Suppressor macrophage treated with lipopolysaccharide for 1 hour (primary cell): ENCODE measurements around the gene SORL1.
A peak's percentile ranks its signal among the peaks of the same experiment; 100 is the strongest.

Experiments used
- DNase-seq, 3 donors: peaks; one replicate each; pipeline ENCODE4 v3.0.0-alpha.2; 2020 to 2022

Gene SORL1

GRCh38 chr11:121544956-121545355 is 92.8 kb downstream of the SORL1 start:
- DNase-seq: no peak

GRCh38 chr11:121547574-121547973 is 95.5 kb downstream of the SORL1 start:
- no peak for DNase-seq

GRCh38 chr11:121550247-121551030 is 98.3 kb downstream of the SORL1 start:
- DNase-seq: peak; percentile 66 to 87 (median 82)

- no peak for DNase-seq
Measured at GRCh38 chr11:121551463-121551862, 99.3 kb downstream of the SORL1 start.

- DNase-seq: no peak
Measured at GRCh38 chr11:121552154-121552553, 100.0 kb downstream of the SORL1 start.

GRCh38 chr11:121552644-121553043 is 100.5 kb downstream of the SORL1 start:
- DNase-seq: no peak

- DNase-seq: no peak
Measured at GRCh38 chr11:121553389-121553788, 101.3 kb downstream of the SORL1 start.

GRCh38 chr11:121553806-121554205 is 101.7 kb downstream of the SORL1 start:
- DNase-seq: no peak

- DNase-seq: no peak
Measured at GRCh38 chr11:121554552-121554951, 102.4 kb downstream of the SORL1 start.

GRCh38 chr11:121555121-121555520 is 103.0 kb downstream of the SORL1 start:
- no peak for DNase-seq

GRCh38 chr11:121556937-121557336 is 104.8 kb downstream of the SORL1 start:
- no peak for DNase-seq

GRCh38 chr11:121557348-121557747 is 105.2 kb downstream of the SORL1 start:
- no peak for DNase-seq

- no peak for DNase-seq
Measured at GRCh38 chr11:121559606-121560200, 107.6 kb downstream of the SORL1 start.

GRCh38 chr11:121560236-121560635 is 108.1 kb downstream of the SORL1 start:
- no peak for DNase-seq

GRCh38 chr11:121561240-121561639 is 109.1 kb downstream of the SORL1 start:
- DNase-seq: no peak

- DNase-seq: no peak
Measured at GRCh38 chr11:121561716-121562115, 109.6 kb downstream of the SORL1 start.

- no peak for DNase-seq
Measured at GRCh38 chr11:121563003-121563402, 110.9 kb downstream of the SORL1 start.

- DNase-seq: no peak
Measured at GRCh38 chr11:121563900-121564822, 112.0 kb downstream of the SORL1 start.

GRCh38 chr11:121564948-121565684 is 113.0 kb downstream of the SORL1 start:
- no peak for DNase-seq

- no peak for DNase-seq
Measured at GRCh38 chr11:121566279-121567168, 114.4 kb downstream of the SORL1 start.

- no peak for DNase-seq
Measured at GRCh38 chr11:121567995-121568394, 115.9 kb downstream of the SORL1 start.
